Endothelial cell of umbilical vein (primary cell): Measurements from ENCODE around the gene CASP10. TPM values are rescaled to one million over a fixed set of nuclear protein-coding genes. Genes with fewer than 3 reads are reported as not detected.

Source experiments
- BruUV-seq: library from RNA; stranded (reverse); fragments of 400-500 nt; replicated peaks from 2 replicates; lab custom pipeline; 2021; lab: Mats Ljungman, UMichigan
- CTCF ChIA-PET: fragments of 300-600, 350-600 bp; sonication (Branson Sonifier 250); formaldehyde crosslinking; loops from one replicate; lab custom pipeline; 2021; ENCODE audit warnings: antibody characterized with exemption, inconsistent platforms; lab: Charles Lee
- POLR2A ChIA-PET: fragments of 300-600, 350-600 bp; sonication (Branson Sonifier 250); formaldehyde crosslinking; loops from one replicate; lab custom pipeline; 2021; ENCODE audit warnings: antibody characterized with exemption, inconsistent platforms; lab: Charles Lee
- DNase-seq: peaks from one replicate; pipeline ENCODE4 v3.0.0-alpha.2; 2011; ENCODE audit warnings: low read depth, low spot score
- FAIRE-seq: peaks from 2 replicates; lab custom pipeline; 2011; peaks lifted over from hg19 to GRCh38; lab: Jason Lieb, UNC
- H2AFZ ChIP-seq: 2 replicates; pipeline ENCODE4 v1.6.0; 2012; ENCODE audit warnings: low read depth, low read length, control low read depth, inconsistent platforms
- H3K27ac ChIP-seq: 2 replicates; pipeline ENCODE4 v1.5.1; 2011; ENCODE audit warnings: low read depth, mild to moderate bottlenecking, control low read depth, low read length, moderate library complexity; ENCODE audit not compliant: insufficient read depth
- H3K27me3 ChIP-seq, 2 experiments: 2 replicates each; pipeline versions ENCODE4 v1.6.0 to v1.6.1; 2011; ENCODE audit warnings: low read length in 2 of 2, mixed read lengths in 1 of 2; ENCODE audit not compliant: control insufficient read depth in 2 of 2, insufficient read depth in 2 of 2
- H3K36me3 ChIP-seq, 2 experiments: 2 replicates in 1 of 2; 3 replicates in 1 of 2; pipeline ENCODE4 v1.5.1; 2011; ENCODE audit warnings: low read length in 2 of 2, mild to moderate bottlenecking in 1 of 2, moderate library complexity in 1 of 2; ENCODE audit not compliant: control insufficient read depth in 2 of 2, insufficient read depth in 2 of 2; ENCODE audit errors: extremely low read depth in 1 of 2
- H3K4me1 ChIP-seq: 3 replicates; pipeline ENCODE4 v1.5.1; 2011; ENCODE audit warnings: mild to moderate bottlenecking, low read length; ENCODE audit not compliant: control insufficient read depth, insufficient read depth; ENCODE audit errors: extremely low read depth
- H3K4me2 ChIP-seq: 2 replicates; pipeline ENCODE4 v1.6.1; 2011; ENCODE audit warnings: low read length, control low read depth, mixed read lengths; ENCODE audit not compliant: insufficient read depth
- H3K4me3 ChIP-seq, 3 experiments: fragments of 200-600 bp in 1 of 3; sonication (generic), shearing (Covaris generic) in 1 of 3; replicated peaks in 1 of 3; 2 replicates each; pipeline ENCODE4 v1.5.1; 2011 to 2016; ENCODE audit warnings: control low read depth in 3 of 3, low read length in 3 of 3, mild to moderate bottlenecking in 2 of 3, inconsistent platforms in 1 of 3, low read depth in 1 of 3, moderate library complexity in 1 of 3; ENCODE audit not compliant: insufficient read depth in 1 of 3
- H3K79me2 ChIP-seq: 2 replicates; pipeline ENCODE4 v1.6.0; 2012; ENCODE audit warnings: low read length, inconsistent platforms; ENCODE audit not compliant: control insufficient read depth, insufficient read depth
- H3K9ac ChIP-seq: replicated peaks from 2 replicates; pipeline ENCODE3; 2011; ENCODE audit warnings: low read length, control low read depth; ENCODE audit not compliant: insufficient read depth; ENCODE audit errors: extremely low read depth
- H3K9me1 ChIP-seq: replicated peaks from 3 replicates; pipeline ENCODE4 v1.6.0; 2011; ENCODE audit warnings: mild to moderate bottlenecking, low read length; ENCODE audit not compliant: control insufficient read depth, insufficient read depth; ENCODE audit errors: extremely low read depth
- H3K9me3 ChIP-seq: replicated peaks from 2 replicates; pipeline ENCODE4 v1.5.1; 2012; ENCODE audit warnings: low read length, inconsistent platforms; ENCODE audit not compliant: control insufficient read depth, insufficient read depth
- H4K20me1 ChIP-seq: replicated peaks from 2 replicates; pipeline ENCODE3; 2011; ENCODE audit warnings: mild to moderate bottlenecking, low read length; ENCODE audit not compliant: control insufficient read depth, insufficient read depth; ENCODE audit errors: extremely low read depth
- CTCF ChIP-seq, 2 donors: IDR thresholded peaks; 1 replicate in 1 of 2; 2 replicates in 1 of 2; pipeline ENCODE4 v1.5.1; 2011; ENCODE audit warnings: low read length in 2 of 2, mild to moderate bottlenecking in 2 of 2, moderate library complexity in 2 of 2, control low read depth in 1 of 2, inconsistent platforms in 1 of 2, low read depth in 1 of 2; ENCODE audit not compliant: insufficient read depth in 1 of 2; ENCODE audit errors: extremely low read depth in 1 of 2
- EZH2 ChIP-seq: IDR thresholded peaks from 2 replicates; pipeline ENCODE4 v1.6.1; 2012; ENCODE audit warnings: borderline replicate concordance, low read depth, mild to moderate bottlenecking, moderate library complexity, low read length, inconsistent platforms; ENCODE audit not compliant: severe bottlenecking
- FOS ChIP-seq: IDR thresholded peaks from 2 replicates; pipeline ENCODE4 v1.6.1; 2011; ENCODE audit warnings: mild to moderate bottlenecking, low read length, moderate library complexity, borderline replicate concordance; ENCODE audit not compliant: insufficient read depth
- GATA2 ChIP-seq: IDR thresholded peaks from 2 replicates; pipeline ENCODE4 v1.7.0; 2011; ENCODE audit warnings: low read depth, mild to moderate bottlenecking, moderate library complexity, mixed read lengths, low read length; ENCODE audit not compliant: insufficient read length, insufficient read depth
- JUN ChIP-seq: IDR thresholded peaks from 2 replicates; pipeline ENCODE4 v1.6.1; 2011; ENCODE audit warnings: borderline replicate concordance, low read depth; ENCODE audit not compliant: insufficient read length, insufficient read depth
- MAX ChIP-seq: IDR thresholded peaks from 2 replicates; pipeline ENCODE4 v1.6.1; 2011; ENCODE audit not compliant: insufficient read depth, insufficient read length
- MYC ChIP-seq: IDR thresholded peaks from one replicate; pipeline ENCODE4 v1.6.1; 2011; ENCODE audit warnings: mild to moderate bottlenecking, low read depth, low read length
- POLR2A ChIP-seq: IDR thresholded peaks from 2 replicates; pipeline ENCODE4 v1.6.1; 2012; ENCODE audit warnings: low read depth, mild to moderate bottlenecking, control low read depth, low read length
- POLR2AphosphoS5 ChIP-seq: IDR thresholded peaks from 2 replicates; pipeline ENCODE4 v1.6.1; 2012; ENCODE audit warnings: low read depth, mild to moderate bottlenecking, control low read depth, low read length, moderate library complexity; ENCODE audit not compliant: insufficient read depth
- dilution Hi-C: fragments of 300-500 bp; cut with MboI; formaldehyde crosslinking; loops from one replicate; pipeline ENCODE4 v1.15.0; 2019; ENCODE audit warnings: low sequenced_read_pairs; ENCODE audit not compliant: extremely low pct_ligation_motif_present
- intact Hi-C: fragments of 100-400 bp; cut with micrococcal nuclease; formaldehyde crosslinking; loops from one replicate; pipeline ENCODE4 v1.10.0; 2022
- polyA plus RNA-seq, 4 experiments: library from polyadenylated mRNA; depleted of rRNA in 3 of 4; stranded (reverse) in 3 of 4; unstranded in 1 of 4; fragments of >200 nt; gene quantifications; 2 replicates each; pipeline versions ENCODE4 v1.2.1 to v1.2.3, GENCODE V29; 2011 to 2012; ENCODE audit warnings: missing spikeins in 1 of 4
- total RNA-seq: library from RNA; stranded (reverse); gene quantifications from 2 replicates; pipeline ENCODE4 v1.2.3, GENCODE V29; 2021

CASP10 gene
- total and polyA plus RNA-seq, 2 donors (not counting 3 experiments of a cell fraction or from before 2014, with no cell fraction given): 16.4 to 37.6 TPM

GRCh38 chr2:201201371-201201770 is 18.4 kb downstream of the CASP10 start:
- DNase-seq: no peak
- H3K9ac ChIP-seq: no peak overlapping the region
- no peak overlapping the region for H3K4me3 ChIP-seq
- no peaks in the 10 kb centered on the region for H3K4me1 ChIP-seq
- dilution Hi-C loops (no loop called here), intact Hi-C loops (no loop called here)
- H3K36me3 ChIP-seq: peaks cover 7 to 12% of the 10 kb centered on the region in 2 experiments
- BruUV-seq: no TSS peak
- H4K20me1 ChIP-seq: no peaks in the 10 kb centered on the region
- no peaks in the 10 kb centered on the region for H3K9me1 ChIP-seq
- H2AFZ ChIP-seq: no peak overlapping the region
- H3K4me2 ChIP-seq: no peak overlapping the region
- no peaks in the 10 kb centered on the region for H3K9me3 ChIP-seq
- no peak for FAIRE-seq
- H3K27me3 ChIP-seq: no peaks in the 10 kb centered on the region
- no peak for TF ChIP-seq MYC
- no peak for TF ChIP-seq JUN
- no peak for TF ChIP-seq POLR2A
- no peak for TF ChIP-seq CTCF (IDR thresholded peaks at IDR 0.05; ENCODE audit: extremely low read depth in 1 of 2, insufficient read depth in 1 of 2, low read depth in 1 of 2, low read length in 2 of 2)
- no peak for TF ChIP-seq MAX
- no peak for TF ChIP-seq POLR2AphosphoS5
- TF ChIP-seq GATA2: no peak
- TF ChIP-seq EZH2: no peak
- TF ChIP-seq FOS: no peak
- H3K27ac ChIP-seq: no peak overlapping the region
- CTCF ChIA-PET: interaction anchor here (1.0 kb wide), 2 partner anchors 19 to 31 kb away, joined by 6 to 7 read pairs; partner anchors contain the start of gene CASP10
- POLR2A ChIA-PET: interaction anchor here (0.6 to 0.7 kb wide), 2 partner anchors 10 to 1206 kb away, joined by 3 to 5 read pairs; no protein-coding TSS in a partner anchor
- H3K79me2 ChIP-seq: no peaks in the 10 kb centered on the region
